ENCODE results near the gene SH3PXD2A. TPM values are rescaled to one million over a fixed set of nuclear protein-coding genes. Genes with fewer than 3 reads are reported as not detected.
A peak's percentile ranks its signal among the peaks of the same experiment; 100 is the strongest.

Gene SH3PXD2A
- total RNA-seq, 2 donors from 2014 or later, result 14.6 to 18.2 TPM

DNA sequence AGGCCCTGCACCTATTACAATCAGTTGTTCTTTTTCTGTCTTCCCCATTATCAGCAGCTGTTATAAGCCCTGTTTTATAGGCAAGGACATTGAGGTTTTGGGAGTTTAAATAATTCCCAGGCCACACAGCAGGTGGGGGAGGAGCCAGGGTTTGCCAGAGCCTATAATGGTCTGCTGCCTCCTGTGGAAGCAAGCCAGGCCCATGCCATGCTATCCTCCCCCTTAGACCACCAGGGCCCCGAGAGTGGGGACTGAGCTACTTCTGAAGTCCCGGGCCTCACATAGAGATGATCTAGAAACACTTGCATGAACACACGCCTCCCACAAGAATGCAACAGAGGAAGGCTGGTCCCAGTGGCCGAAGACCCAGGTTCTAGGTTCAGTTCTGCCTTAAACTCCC is 141.7 kb downstream of the SH3PXD2A start:
- no peaks in the 10 kb centered on the region for H3K4me1 ChIP-seq
- H3K27ac ChIP-seq, result no peak overlapping the region
- H3K9me3 ChIP-seq, result no peaks in the 10 kb centered on the region
- no peak for DNase-seq (ENCODE audit: low spot score)
- H3K27me3 ChIP-seq, result no peaks in the 10 kb centered on the region
- H3K4me3 ChIP-seq, result no peak overlapping the region
- H3K36me3 ChIP-seq, result no peaks in the 10 kb centered on the region
- TF ChIP-seq CTCF (IDR thresholded peaks at IDR 0.05), result no peak

DNA sequence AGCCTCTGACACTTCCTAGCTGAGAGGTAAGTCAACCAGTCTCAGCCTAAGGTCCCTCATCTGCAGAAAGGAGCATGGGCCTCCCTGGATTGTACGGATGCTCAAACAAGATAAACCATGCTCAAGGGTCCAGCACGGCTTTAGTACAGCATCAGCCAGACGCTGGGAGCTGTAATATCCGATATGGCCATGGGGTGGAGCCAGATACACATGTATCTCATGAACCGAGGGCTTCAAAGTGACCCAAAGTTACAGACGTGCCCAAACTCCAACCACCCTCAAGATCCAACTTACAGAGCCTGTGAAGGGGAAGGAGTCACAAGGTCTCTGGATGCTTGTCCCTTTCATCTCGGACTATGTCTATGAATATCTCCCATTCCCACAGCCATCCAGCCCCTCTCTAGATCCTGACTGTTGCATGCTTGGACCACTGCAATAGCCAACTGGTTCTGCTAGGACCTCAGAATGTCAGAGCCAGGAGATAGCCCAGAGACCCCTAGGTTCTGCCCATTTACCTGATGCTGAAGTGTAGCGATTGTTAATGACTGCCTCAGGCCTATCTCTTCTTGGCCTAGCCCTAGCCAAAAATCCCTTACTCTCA is 142.4 kb downstream of the SH3PXD2A start:
- H3K27me3 ChIP-seq, result no peaks in the 10 kb centered on the region
- no peaks in the 10 kb centered on the region for H3K36me3 ChIP-seq
- no peaks in the 10 kb centered on the region for H3K4me1 ChIP-seq
- H3K4me3 ChIP-seq, result no peak overlapping the region
- TF ChIP-seq CTCF (IDR thresholded peaks at IDR 0.05), result peak; percentile 81 to 94
- no peak overlapping the region for H3K27ac ChIP-seq
- no peaks in the 10 kb centered on the region for H3K9me3 ChIP-seq
- DNase-seq (ENCODE audit: low spot score), result peak; percentile 92

DNA sequence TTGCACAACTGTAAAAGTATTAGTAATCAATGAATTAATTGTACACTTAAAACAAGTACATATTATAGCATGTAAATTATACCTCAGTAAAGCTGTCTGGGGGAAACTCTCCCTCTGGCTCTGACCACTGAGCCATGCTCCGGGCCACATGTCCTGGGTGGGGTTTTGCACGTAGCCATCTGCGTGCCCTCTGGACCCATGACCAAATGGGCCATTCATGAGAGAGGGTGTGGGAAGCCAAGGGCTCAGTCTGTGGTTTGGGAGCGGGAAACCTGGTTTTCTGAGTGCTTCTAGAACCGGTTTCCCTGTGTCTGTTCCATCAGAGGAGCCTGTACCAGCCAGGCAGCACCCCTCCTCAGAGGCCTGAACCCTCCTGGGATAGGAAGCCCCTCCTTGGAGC is 143.2 kb downstream of the SH3PXD2A start:
- Histone ChIP-seq H3K27me3 (no peaks in the 10 kb centered on the region), H3K4me1 (no peaks in the 10 kb centered on the region), H3K4me3 (no peak overlapping the region), H3K27ac (no peak overlapping the region), H3K36me3 (no peaks in the 10 kb centered on the region), H3K9me3 (no peaks in the 10 kb centered on the region)
- no peak for DNase-seq (ENCODE audit: low spot score)
- no peak for TF ChIP-seq CTCF (IDR thresholded peaks at IDR 0.05)

DNA sequence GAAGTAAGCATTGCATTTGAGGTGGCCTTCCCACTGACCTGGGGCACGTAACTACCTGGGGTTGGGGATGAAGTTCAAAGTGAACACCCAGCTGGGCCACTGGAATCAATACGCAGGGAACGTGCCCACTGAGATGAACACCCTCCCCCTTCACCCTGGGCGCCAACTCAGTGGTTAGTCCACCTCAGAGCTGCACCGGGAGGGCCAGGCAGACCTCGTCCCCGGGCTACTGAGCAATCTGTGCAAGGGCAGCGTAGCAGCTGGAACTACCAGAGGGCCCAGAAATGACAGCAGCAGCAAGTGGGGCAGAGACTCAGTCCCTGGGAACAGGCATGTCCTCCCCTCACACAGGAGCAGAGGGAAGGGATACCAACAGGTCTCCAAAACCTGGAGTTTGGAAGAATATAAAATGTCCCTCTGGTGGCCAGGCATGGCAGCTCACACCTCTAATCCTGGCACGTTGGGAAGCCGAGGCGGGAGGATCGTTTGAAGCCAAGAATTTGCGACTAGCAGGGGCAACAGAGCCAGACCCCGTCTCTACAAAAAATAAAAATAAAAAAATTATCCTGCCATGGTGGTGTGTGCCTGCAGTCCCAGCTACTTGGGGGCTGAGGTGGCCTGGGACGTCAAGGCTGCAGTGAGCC is 143.9 kb downstream of the SH3PXD2A start:
- peak in 1 of 2 donors; percentile 17 for TF ChIP-seq CTCF (IDR thresholded peaks at IDR 0.05)
- Histone ChIP-seq H3K4me1 (no peaks in the 10 kb centered on the region), H3K36me3 (no peaks in the 10 kb centered on the region), H3K9me3 (no peaks in the 10 kb centered on the region), H3K27ac (no peak overlapping the region), H3K4me3 (no peak overlapping the region), H3K27me3 (no peaks in the 10 kb centered on the region)
- DNase-seq (ENCODE audit: low spot score), result no peak

DNA sequence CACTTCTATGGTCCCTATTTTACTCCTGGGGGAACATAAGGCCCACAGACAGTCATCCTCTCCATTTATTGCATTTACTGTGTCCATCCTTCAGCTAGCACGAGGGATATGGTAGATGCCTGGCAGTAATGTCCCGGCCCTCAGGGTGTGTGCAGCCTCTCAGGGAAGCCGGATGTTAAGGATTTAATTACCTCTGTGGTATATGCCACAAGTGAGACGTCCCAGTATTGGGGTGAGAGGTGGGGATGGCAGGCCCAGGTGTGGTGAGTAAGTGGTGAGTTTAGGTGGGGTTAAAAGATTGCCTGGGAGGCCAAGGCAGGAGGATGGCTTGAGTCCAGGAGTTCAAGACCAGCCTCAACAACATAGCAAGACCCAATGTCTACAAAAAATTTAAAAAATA is 144.9 kb downstream of the SH3PXD2A start:
- no peaks in the 10 kb centered on the region for H3K4me1 ChIP-seq
- H3K9me3 ChIP-seq, result no peaks in the 10 kb centered on the region
- H3K36me3 ChIP-seq, result no peaks in the 10 kb centered on the region
- no peaks in the 10 kb centered on the region for H3K27me3 ChIP-seq
- TF ChIP-seq CTCF (IDR thresholded peaks at IDR 0.05), result no peak
- H3K27ac ChIP-seq, result no peak overlapping the region
- no peak overlapping the region for H3K4me3 ChIP-seq
- no peak for DNase-seq (ENCODE audit: low spot score)

Data from right atrium auricular region (tissue), 2 donors.